ENCODE measurements around the gene HIGD2A. TPM values are rescaled to one million over a fixed set of nuclear protein-coding genes. Genes with fewer than 3 reads are reported as not detected.

HIGD2A gene
- total RNA-seq, 2 experiments from 2014 or later: 94.0 to 94.5 TPM

- Mint-ChIP-seq H3K27ac (no peak overlapping the region), H3K27me3 (peaks cover 15% of the 10 kb centered on the region), H3K4me3 (no peak overlapping the region), H3K9me3 (no peaks in the 10 kb centered on the region), H3K4me1 (peaks cover 11% of the 10 kb centered on the region), H3K36me3 (no peaks in the 10 kb centered on the region)
- no peak for DNase-seq
Observed at GRCh38 chr5:176438959-176439757, 50.6 kb downstream of the HIGD2A start.

Other genes with a start within 250 kb of the HIGD2A start
- 10 to 100 TPM; 23.5 to 24.8 TPM for gene SIMC1, start 150.3 kb upstream of the HIGD2A start, total RNA-seq
- 10 to 100 TPM; 38.2 to 41.7 TPM for gene KIAA1191, start 27.0 kb upstream of the HIGD2A start, total RNA-seq
- gene ARL10, start 23.3 kb upstream of the HIGD2A start, total RNA-seq: 10 to 100 TPM in 1 of 2 experiments, 1 to 10 TPM in 1; 8.0 to 12.1 TPM
- 100 to 1,000 TPM; 154 to 158 TPM for gene NOP16, start 153 bp upstream of the HIGD2A start, total RNA-seq
- 10 to 100 TPM; 53.4 to 57.7 TPM for gene CLTB, start 27.8 kb downstream of the HIGD2A start, total RNA-seq
- 10 to 100 TPM; 38.1 to 38.6 TPM for gene FAF2, start 59.6 kb downstream of the HIGD2A start, total RNA-seq
- gene RNF44, start 148.7 kb downstream of the HIGD2A start, total RNA-seq: 10 to 100 TPM; 53.4 to 53.8 TPM
- under 1 TPM; 0.31 to 0.44 TPM for gene CDHR2, start 160.6 kb downstream of the HIGD2A start, total RNA-seq
- gene GPRIN1, start 221.4 kb downstream of the HIGD2A start, total RNA-seq: 1 to 10 TPM; 1.5 to 1.7 TPM
- gene SNCB, start 241.8 kb downstream of the HIGD2A start, total RNA-seq: under 1 TPM; 0.46 to 0.80 TPM
- not detected for gene EIF4E1B, start 241.9 kb downstream of the HIGD2A start, total RNA-seq

Data from activated naive CD8-positive, alpha-beta T cell treated with anti-CD3 and anti-CD28 coated beads for 36 hours (primary cell).